Activated CD8-positive, alpha-beta memory T cell treated with anti-CD3 and anti-CD28 coated beads, Interleukin-2, amount 50 U/mL, for 4 hours (primary cell): Measurements from ENCODE around the gene BBS5.
"Not testable (repeated sequence)": the region's sequence is repeated elsewhere in the genome, so short reads cannot be mapped to it uniquely, and the experiment has no call there.

Experiments used
- DNase-seq: peaks from one replicate; pipeline ENCODE4 v3.0.0-alpha.2; 2020

The BBS5 gene

DNA sequence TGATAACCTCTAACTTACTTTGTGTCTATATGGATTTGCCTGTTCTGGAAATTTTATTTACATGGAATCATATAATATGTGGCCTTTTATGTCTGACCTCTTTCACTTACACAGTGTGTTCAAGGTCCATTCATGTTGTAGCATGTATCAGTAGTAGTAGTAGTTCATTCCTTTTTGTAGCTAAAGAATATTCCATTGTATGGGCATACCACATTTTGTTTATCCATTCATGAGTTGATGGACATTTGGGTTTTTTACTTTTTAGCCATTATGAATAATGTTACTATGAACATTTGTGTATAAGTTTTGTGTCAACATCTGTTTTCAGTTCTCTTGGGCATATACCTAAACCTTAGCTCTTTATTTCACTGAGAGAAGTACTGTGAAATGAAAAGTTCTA, 11.5 kb downstream of the BBS5 start:
- no peak for DNase-seq

DNA sequence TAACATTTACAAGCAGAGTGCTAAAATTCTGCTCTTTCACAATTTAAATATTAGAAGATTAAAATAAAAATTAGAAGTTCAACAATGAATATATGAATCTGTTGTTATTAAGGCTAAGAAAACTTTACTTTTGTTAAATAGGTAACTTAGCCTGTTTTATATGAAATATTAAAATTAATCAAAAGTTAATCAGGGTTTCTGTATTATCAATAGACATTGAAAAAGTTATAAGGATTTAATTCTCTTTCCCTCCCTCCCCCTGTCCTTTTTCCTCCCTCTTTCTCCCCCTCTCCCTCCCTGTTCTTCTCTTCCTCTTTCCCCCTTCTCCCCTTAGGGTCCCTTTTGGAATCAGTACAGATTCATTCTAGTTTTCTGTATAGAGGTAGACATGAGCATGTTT, 12.1 kb downstream of the BBS5 start:
- no peak for DNase-seq

DNA sequence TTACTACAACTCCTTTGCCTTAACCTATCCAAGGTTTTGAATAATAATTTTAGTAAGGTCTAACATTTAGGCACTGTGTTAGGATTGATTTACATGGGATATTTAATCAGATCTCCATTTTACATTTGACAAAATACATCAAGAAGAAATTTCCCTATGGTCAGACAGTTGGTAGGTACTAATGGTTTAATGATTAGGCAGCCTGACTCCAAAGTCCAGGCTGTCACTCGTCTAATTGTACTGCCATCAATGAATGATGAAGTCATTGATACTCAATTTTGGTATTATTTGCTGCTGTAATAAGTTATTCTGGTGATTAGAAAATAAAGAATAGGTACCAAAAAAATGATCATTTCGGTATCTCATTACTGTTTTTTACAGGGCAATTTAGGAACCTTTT, 14.1 kb downstream of the BBS5 start:
- DNase-seq, result no peak

DNA sequence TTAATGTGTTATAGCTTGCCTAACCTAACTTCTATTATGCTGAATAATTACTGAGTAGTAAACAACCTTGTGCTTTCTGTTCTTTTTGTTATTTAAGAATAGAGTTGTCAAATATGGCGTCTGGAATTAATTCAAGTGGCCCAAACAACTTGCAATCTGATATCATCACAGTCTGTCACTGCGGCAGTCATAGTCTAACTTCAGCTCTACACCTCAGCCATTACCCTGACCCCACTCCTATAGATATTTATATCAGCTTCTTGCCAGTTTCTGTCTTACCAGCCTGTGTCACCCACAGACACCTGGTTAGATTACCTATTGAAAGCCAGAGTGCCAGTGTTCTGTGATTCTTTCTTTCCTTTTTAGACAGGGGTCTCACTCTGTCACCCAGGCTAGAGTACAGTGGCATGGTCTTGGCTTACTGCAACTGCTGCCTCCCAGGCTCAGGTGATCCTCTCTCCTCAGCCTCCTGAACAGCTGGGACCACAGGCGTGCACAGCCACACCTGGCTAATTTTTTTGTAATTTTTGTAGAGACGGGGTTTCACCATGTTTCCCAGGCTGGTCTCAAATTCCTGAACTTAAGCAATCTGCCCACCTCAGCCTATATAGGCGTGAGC, 16.1 kb downstream of the BBS5 start:
- DNase-seq, result no peak

DNA sequence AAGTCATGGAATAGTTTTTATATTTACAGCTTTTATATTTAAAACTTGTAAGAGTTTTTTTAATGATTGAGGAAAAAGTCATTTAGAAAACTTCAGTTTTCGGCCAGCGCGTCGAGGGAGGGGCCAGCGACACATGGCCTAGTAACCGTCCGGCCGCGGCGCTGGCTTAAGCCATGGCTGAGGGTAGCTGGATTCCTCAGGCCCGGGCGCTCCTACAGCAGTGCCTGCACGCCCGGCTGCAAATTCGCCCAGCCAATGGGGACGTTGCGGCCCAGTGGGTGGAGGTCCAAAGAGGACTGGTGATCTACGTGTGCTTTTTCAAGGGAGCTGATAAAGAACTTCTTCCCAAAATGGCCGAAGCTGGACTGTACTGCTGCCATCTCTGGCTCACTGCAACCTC, 25.4 kb downstream of the BBS5 start:
- DNase-seq, result no peak

DNA sequence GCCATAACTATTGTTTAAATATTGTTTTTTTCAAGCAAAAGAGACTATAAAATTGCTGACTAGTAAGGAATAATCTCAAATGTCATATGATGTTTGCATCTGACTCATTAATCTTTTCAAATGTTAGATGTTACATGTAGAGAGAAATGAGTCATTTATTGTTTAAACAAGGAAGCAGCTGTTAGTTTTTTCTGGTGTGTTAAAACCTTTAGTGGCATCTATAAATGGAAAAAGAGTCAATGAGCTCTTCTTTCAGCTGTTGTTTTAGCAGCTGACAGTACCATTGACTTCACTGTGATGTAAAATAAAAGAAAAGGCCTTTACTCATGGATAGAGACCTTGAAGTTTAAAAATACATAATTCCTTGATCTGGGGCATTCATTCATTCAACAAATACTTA, 28.4 kb downstream of the BBS5 start:
- DNase-seq, result no peak

DNA sequence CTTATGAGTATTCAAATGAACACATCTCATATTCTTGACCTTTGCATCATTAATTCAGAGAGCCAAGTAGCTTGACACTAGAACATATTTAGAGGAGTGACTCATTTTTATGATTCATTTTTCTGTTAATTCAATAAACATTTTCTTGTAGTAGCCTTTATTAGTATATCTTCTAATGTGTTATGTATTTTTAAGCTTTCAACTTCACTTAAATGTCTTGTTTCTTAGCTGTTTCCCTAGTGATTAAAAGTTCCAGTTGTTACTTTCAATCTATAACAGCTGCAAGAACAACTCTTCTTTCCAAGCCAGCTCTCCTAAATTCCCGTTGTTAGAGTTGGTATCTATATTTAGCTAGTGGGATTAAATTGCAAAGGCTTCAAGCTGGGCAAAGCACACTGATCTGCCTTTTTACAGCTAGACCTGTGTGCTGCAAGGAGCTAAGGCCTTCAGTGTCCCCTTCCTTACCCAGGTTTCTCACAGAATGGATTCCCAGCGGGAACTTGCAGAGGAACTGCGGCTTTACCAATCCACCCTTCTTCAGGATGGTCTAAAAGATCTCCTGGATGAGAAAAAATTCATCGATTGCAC, 30.1 kb downstream of the BBS5 start, which contains the start of gene KLHL41:
Gene KLHL41, plus strand, starts transcription at position 405 of the 588 bp plus-strand sequence. Its CDS starts 77 bp downstream, at position 482.
- no peak for DNase-seq

DNA sequence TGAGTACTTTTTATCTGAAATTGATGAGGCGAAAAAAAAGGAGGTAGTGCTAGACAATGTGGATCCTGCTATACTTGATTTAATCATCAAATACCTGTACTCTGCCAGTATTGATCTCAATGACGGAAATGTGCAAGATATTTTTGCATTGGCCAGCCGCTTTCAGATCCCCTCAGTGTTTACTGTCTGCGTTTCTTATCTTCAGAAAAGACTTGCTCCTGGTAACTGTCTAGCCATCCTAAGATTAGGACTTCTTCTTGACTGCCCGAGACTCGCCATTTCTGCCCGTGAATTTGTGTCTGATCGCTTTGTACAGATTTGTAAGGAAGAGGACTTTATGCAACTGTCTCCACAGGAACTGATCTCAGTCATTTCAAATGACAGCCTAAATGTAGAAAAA, 30.7 kb downstream of the BBS5 start:
- no peak for DNase-seq

DNA sequence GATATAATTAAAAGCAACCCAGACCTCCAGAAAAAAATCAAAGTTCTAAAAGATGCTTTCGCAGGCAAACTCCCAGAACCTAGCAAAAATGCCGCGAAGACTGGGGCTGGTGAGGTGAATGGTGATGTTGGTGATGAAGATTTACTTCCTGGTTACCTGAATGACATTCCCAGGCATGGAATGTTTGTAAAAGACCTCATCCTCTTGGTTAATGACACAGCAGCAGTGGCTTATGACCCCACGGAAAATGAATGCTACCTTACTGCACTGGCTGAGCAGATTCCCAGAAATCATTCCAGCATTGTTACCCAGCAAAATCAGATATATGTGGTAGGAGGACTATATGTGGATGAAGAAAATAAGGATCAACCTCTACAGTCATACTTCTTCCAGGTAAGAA, 31.2 kb downstream of the BBS5 start:
- DNase-seq, result no peak

DNA sequence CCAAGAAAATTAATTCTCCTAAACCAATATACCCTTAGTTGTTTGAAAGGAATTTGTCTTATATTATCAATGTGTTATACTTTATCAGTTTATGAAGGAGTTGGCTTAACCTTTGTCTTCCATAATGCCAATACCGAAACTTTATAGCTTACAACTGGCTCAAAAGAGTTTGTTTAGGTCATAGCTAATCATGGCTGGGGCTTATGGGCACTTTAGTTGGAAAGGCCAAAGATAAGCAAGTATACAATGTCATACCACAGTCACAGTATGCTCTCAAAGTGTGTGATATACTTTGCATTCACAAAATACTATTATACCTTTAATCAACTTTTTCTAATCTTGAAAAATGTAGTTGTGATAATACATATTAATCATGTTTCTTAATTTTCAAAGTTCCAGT, 32.5 kb downstream of the BBS5 start:
- no peak for DNase-seq

DNA sequence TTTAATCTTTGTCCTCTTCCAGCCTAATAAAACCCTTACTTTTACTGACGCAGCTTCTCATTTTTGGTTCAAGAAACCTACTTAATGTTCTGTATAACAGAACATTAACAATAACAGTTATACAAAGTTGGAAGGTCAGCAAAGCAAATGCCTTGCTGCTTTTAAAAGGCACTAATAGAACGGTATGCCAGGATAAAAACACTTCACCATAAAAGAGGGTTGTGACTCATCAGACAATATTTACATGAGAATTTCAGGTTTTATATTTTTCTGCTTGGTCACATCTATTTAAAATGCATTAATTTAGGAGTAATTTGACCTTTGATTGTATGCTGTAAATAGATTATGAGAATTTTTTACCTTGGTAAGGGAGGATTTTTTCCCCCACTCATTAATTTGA, 33.2 kb downstream of the BBS5 start:
- DNase-seq, result no peak

DNA sequence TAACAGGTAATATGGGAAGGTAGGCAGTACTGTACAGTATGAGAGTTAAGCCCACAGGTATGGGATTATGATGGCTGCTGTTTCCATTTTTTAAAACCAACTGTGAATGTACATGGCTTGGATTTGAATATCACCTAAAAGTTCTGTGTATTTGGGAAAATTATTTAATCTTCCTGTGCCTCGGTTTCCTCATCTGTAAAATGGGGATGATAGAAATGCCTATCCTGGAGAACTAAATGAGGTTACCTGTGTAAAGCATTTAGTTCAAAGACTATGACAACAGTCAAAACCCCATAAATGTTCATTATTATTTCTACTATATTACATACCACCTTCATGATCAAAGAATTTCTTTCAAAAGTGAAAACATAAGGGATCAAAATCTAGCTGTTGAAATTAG, 33.8 kb downstream of the BBS5 start:
- DNase-seq, result no peak

DNA sequence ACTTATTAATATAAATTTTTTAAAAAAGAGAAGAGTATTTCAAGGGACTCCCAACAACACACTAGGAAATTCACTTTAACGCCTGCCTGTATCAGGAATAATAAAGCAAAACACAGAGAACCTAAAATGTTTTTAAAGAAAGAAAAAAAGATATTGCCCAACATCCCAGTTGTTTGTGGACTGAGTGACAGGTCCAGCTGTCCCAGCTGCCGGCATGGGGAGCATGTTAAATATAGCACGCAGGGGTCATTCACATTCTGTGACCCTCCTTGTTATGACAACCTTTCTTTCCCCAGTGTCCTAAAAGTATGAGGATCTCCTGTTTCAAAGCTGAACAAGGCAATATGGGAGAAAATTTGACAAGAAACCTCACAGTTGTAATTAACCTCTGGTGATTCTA, 34.6 kb downstream of the BBS5 start:
- no peak for DNase-seq

DNA sequence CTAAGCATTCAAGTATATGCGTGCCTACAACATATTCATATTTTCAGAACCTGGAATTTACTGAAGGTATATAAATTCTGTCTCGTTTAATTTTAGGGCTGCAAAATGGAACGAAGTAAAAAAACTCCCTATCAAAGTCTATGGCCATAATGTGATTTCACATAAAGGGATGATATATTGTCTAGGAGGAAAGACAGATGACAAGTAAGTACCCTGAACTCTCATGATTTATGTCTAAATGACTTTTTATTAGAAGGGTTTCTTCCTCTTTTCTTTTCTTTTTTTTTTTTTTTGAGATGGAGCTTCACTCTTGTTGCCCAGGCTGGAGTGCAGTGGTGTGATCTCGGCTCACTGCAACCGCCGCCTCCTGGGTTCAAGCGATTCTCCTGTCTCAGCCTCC, 35.5 kb downstream of the BBS5 start:
- DNase-seq, result not testable (repeated sequence)

DNA sequence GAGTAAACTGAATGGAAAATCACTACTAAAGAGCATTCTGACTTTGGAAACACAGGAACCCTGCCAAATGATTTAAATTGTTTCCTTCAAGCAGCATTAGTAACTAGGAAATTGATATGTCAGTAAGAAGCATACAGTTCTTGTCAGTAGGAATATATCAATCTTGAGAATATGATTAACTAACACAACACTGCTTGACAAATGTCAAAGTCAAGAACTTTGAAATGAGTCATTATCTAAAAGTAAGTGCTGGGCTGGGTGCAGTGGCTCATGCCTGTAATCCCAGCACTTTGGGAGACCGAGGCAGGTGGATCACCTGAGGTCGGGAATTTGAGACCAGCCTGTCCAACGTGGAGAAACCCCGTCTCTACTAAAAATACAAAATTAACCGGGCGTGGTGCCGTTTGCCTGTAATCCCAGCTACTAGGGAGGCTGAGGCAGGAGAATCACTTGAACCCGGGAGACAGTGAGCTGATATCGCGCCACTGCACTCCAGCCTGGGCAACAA, 37.2 kb downstream of the BBS5 start:
- not testable (repeated sequence) for DNase-seq

DNA sequence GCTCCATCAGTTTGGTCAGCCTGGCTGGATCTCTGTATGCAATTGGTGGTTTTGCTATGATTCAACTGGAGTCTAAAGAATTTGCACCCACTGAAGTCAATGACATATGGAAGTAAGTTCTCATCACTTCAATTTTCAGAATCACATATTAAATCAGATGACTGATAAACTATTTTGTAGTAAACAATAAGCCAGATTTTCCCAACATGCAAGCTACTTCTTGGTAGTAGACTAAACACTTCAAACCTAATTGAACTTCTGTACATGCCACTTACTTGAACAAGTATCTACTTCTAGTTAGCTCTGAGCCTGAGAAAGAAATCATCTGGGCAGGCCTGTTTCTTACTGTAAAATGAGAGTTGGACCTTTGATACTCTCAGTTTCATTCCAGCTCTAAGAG, 41.6 kb downstream of the BBS5 start:
- DNase-seq, result no peak

DNA sequence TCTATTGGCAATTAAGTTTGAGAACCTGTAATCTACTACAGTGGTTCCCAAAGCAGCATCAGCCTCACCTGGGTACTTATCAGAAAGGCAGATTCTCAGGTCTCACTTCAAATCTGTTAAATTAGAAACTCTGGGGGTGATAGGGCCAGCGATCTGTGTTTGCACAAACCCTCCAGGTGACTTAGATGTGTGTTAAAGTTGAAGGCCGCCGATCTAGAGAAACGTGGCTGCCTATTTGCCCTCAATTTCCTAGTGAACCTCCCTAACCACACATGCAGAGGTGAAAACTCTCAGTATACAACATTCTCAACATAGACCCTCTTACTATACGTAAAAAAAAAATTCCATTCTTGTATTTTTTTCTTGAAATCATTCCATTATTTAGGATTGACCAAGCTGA, 44.4 kb downstream of the BBS5 start:
- no peak for DNase-seq

DNA sequence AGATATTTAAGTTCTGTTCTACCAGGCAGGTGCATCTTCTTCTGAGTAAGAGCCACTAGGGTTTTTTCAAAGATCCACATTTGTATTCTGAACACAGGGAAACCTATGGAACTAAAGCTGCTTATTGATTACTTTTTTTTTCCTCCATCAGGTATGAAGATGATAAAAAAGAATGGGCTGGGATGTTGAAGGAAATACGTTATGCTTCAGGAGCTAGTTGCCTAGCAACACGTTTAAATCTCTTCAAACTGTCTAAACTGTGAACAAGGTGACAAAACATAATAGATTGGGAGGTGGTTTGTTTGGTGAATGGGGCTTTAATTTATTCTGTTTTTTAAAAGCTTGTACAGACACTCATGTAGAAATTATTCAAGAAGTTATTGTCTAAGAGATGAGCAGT, 46.1 kb downstream of the BBS5 start:
- no peak for DNase-seq

DNA sequence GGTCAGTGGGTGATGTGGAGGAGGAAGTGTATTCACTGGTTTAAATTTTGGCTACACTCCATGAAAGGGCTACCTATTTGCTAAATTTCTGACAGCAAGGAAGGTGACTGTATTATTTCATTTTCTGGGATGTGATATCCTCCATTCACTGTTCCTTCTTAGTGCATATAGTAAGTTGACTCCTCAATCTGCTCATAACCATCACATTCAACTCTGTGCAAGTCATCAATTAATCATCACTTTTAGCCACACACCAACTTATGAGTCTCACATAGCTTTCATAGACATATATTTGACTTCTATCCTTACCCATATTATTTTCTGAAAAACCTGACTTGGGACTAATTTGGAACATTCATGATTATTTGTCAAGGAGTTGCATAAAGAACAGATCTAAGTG, 47.2 kb downstream of the BBS5 start:
- DNase-seq, result no peak

DNA sequence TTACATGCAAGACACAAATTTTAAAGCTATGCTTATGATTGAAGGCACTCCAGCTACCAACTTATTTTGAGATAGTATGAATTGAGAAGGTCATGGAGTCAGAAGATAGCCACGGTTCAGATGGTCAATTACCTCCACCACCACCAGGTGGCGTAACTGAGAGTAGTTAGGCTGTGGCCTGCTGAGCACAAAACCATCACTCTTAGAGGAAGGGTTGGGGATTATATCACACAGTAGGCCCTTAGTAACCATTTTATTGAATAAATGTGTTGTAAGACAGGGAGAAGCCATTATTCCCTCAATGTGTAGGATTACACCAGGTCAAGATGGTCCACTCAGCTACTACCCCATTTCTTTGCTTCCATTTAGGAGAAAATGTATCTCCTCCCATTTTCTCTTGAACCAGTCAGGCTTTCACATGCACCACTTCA, 49.0 kb downstream of the BBS5 start:
- peak; percentile 76 for DNase-seq

DNA sequence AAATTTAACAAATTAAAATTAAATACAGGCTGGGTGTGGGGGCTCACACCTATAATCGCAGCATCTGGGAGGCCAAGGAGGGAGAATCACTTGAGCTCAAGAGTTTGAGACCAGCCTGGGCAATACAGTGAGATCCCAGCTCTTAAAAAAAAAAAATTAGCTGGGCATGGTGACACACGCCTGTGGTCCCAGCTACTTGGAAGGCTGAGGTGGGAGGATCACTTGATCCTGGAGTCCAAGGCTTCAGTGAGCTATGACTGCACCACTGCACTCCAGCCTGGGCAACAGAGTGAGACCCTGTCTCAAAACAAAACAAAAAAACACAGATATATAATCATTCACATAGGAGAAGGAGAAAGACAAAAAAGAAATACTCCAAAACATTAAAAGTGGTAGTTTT, 60.2 kb downstream of the BBS5 start:
- not testable (repeated sequence) for DNase-seq

DNA sequence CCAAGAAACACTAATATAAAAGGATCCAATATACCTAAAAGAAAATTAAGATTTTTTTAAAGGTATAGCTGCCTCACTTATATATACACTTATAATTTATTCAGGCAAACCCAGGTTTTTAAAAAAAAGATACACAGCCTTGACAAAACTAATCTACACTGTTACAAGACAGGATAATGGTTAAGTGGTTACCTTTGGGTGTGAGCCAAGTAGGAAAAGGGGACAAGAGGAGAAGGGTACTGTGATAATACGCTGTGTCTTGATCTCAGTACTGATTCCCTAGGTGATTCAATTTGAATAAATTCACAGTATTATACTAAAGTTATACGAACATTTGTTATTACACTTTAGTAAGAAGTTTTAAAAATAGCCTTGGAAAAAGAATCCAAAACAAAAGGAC, 60.9 kb downstream of the BBS5 start:
- no peak for DNase-seq

DNA sequence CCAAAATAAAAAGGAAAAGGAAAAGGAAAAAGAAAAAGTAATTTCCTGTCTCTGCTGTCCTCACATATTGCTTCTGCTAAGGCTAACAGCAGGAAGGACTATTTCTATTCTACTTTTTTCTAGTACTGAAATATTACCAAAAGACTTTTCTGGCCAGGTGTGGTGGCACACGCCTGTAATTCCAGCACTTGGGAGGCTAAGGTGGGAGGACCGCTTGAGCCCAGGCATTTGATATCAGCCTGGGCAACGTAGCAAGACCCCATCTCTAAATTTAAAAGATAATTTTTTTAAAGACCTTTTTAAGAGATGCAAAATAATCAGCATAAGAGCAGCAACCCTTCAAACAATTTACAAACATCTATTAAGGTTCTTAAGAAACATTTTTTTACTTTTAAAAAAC, 63.1 kb downstream of the BBS5 start:
- no peak for DNase-seq

DNA sequence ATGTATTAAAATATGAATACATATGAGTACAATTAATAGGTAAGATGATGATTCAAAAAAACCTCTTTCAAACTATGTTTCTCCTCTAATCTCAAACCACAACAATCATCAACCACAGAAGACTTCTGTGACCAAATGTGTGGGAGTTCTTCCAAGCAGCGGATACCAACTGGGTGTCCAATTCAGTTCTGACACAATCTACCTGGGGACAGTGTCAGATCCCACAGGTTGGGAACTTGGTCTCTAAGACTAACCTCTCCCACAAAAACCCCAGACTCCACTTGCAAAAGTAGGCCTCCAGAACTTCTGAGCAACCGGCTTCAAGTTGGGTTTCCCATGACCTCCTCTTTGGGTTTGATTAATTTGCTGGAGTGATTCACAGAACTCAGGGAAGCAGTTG, 67.5 kb downstream of the BBS5 start:
- DNase-seq, result no peak
